Stimulated activated CD4-positive, alpha-beta T cell treated with anti-CD3 and anti-CD28 coated beads, Interleukin-15, amount 100 ng/mL, for 48 hours (primary cell): ENCODE data around the gene NFS1.
"Not testable (repeated sequence)": the region's sequence is repeated elsewhere in the genome, so short reads cannot be mapped to it uniquely, and the experiment has no call there.

Source experiments
- DNase-seq, 2 donors: peaks; one replicate each; pipeline ENCODE4 v3.0.0-alpha.2; 2020; ENCODE audit warnings: low read depth in 2 of 2

The NFS1 gene

DNA sequence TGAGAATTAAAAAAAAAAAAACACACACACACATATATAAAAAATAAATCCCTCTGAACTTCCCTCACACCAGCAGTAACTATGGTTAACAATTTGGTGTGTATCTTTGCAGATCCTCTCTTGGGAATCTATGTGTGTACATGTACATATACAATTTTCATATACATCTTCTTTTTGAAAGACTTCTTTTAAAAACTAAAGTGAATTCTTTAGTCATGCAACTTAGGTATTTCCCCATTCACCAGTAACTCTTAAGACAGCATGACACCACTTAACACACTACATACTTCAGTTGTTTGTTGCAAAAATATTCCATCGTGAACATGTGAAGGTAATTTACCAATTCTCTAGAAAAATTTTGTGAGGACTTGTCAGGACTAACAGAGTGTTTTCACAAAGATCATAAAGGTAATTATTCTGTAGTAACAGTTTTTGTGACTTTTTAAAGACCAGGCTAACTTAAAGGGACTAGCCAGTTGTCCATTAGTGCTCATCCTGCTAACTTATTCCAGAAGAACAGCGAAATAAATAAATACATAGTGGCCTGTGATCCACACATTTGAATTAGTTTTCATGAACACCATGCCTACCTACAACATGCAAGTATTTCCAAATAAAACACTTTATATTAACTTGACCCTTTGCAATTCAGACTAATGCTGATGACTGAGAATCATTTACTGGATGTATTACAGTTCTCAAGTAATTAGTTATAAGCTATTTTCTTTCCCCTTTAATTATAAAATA lies 30.9 kb upstream of the NFS1 start:
- DNase-seq: no peak

DNA sequence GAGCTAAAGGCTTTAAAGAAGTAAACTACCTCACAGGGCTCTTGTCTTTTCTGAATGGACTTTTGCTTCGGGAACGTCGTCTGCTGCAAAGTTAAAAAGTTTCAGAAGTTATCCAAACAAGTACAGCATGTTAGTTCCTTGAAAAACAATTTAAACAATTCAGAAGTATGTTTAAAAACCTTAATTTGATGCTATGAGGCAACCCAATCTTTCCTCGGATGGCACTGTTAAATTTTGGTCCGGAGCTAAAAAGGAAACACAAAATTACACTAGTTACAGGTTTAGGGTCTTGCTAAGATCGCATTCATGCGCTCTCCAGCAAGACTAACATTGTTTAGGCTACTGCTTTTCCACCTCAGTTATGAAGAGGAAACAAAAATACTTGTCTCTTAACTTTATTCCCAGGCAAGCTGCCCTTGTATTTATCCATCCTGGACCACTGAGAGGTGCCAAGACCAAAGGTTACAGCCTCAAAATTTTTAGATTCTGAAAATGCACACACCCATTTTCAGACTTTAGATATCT lies 30.2 kb upstream of the NFS1 start:
- no peak for DNase-seq

GRCh38 chr20:35726842-35727711 lies 27.9 kb upstream of the NFS1 start:
- DNase-seq: no peak

- DNase-seq: no peak
Observed at GRCh38 chr20:35724321-35725230, 25.4 kb upstream of the NFS1 start.

DNA sequence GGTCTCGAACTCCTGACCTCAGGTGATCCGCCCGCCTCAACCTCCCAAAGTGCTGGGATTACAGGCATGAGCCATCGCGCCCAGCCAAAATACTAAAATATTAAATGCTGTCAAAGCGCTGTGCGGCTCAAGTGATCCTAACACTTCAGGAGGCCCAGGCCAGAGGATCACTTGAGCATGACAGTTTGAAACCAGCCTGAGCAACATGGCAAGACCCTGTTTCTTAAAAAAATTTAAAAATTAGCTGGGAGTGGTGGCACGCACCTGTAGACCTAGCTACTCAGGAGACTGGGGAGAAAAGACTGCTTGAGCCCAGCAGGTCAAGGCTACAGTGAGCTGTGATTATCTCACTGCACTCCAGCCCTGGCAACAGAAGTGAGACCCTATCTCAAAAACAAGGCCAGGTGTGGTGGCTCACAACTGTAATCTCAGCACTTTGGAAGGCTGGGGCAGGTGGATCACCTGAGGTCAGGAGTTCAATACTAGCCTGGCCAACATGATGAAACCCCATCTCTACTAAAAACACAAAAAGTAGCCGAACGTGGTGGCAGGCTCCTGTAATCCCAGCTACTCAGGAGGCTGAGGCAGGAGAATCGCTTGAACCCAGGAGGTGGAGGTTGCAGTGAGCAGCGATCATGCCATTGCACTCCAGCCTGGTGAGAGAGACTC lies 24.6 kb upstream of the NFS1 start:
- DNase-seq: not testable (repeated sequence)

GRCh38 chr20:35723275-35723639 lies 24.1 kb upstream of the NFS1 start:
- not testable (repeated sequence) for DNase-seq

DNA sequence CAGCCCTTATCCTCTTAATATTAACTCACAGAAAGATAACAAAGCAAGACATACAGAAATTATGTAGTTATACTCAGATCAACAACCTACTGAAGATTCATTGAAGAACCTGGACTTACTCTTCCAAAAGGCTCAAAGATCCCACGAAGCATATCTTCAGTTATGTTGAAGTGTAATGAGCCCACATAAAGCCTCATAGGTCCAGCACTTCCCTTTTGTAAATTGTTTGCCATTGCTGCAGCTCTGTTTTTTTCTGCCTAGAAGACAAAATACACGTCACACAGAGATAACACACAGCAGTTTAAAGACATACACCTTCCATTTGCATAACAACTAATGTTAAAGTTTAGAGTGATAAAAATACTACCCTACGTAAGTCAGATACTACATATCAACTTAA lies 22.5 kb upstream of the NFS1 start:
- no peak for DNase-seq

DNA sequence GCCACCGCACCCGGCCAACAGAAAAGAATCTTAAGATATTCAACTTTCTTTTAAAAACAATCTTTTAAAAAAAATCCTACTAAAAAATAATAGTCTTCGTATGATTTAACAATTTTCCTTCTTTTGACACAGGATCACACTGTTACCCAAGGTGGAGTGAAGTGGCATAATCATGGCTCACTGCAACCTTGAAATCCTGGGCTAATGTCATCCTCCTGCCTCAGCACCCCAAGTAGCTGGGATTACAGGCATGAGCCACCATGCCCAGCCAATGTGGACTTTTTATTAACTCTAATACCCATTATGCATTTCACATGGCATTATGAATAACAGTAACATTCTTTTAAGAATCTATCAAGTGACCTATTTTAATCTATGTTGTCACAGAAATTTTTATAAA lies 22.1 kb upstream of the NFS1 start:
- no peak for DNase-seq

DNA sequence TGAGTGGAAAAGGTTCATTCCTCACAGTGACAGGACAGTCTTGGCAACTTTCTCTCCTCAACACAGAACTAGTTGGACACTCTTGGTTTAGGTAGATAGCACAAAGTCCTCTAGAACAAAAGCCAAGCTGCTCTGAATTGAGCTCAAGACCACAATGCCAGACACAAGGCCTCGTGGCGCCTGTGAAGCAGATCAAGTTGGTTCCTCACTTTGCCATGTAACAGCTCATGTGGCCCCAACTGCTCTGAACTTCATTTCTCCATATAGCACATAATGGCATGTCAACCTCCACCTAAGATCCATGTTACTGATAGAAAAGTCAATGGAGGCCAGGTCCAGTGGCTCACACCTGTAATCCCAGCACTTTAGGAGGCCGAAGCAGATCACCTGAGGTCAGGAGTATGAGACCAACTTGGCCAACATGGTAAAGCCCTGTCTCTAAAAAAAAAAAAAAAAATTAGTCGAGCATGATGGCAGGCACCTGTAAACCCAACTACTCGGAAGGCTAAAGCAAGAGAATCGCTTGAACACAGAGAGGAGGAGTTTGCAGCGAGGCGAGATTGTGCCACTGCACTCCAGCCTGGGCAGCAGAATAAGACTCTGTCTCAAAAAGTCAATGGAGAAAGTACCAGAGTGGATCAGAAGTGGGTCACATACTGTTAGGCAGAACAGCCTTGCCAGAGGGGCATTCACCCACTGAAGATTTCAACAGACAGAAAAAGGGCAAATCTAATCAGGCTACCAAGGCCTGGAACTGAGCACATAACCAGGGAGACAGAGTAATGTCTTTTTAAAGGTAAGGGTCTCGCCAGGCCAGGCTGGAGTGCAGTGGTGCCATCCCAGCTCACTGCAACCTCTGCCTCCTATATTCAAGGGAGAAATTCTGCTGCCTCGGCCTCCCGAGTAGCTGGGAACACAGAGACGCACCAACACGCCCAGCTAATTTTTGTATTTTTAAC lies 21.3 kb upstream of the NFS1 start:
- DNase-seq: no peak

GRCh38 chr20:35719717-35720116 lies 20.6 kb upstream of the NFS1 start:
- no peak for DNase-seq

- DNase-seq: no peak
Observed at GRCh38 chr20:35718972-35719635, 20.0 kb upstream of the NFS1 start.

GRCh38 chr20:35718321-35718720 lies 19.2 kb upstream of the NFS1 start:
- not testable (repeated sequence) for DNase-seq

DNA sequence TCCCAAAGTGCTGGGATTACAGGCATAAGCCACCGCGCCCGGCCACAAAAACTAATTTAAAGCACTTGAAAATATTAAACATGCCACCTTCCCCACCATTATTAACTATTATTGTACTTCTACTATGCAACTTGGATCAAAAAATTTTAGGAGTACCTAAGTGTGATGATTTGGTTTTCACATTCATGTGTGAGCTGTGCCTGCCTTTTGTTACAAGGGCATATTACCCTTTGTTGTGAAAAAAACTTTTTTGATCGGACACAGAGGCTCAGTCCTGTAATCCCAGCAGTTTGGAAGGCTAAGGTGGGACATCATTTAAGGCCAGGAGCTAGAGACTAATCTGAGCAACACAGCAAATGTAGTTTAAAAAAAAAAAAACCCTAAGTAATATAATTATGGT lies 17.2 kb upstream of the NFS1 start:
- no peak for DNase-seq

DNA sequence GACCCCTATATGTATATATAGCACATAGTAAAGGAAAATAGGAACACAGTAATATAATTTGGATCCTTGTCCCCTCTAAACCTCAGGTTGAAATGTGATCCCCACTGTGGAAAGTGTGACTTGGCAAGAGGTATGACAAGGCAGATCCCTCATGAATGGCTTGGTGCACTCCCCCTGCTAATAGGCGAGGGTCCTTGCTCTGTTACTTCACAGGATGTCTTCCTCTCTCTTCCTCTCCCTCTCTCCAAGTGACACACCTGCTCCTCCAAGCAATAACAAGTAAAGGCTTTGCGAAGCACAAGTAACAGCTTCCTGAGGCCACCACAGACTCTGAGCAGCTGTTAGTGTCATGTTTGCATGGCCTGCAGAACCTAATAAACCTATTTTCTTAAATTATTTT lies 16.5 kb upstream of the NFS1 start:
- DNase-seq: no peak

GRCh38 chr20:35714127-35714526 lies 15.0 kb upstream of the NFS1 start:
- DNase-seq: no peak

GRCh38 chr20:35713120-35713519 lies 14.0 kb upstream of the NFS1 start:
- DNase-seq: not testable (repeated sequence)

GRCh38 chr20:35711588-35712209 lies 12.5 kb upstream of the NFS1 start:
- DNase-seq: no peak

DNA sequence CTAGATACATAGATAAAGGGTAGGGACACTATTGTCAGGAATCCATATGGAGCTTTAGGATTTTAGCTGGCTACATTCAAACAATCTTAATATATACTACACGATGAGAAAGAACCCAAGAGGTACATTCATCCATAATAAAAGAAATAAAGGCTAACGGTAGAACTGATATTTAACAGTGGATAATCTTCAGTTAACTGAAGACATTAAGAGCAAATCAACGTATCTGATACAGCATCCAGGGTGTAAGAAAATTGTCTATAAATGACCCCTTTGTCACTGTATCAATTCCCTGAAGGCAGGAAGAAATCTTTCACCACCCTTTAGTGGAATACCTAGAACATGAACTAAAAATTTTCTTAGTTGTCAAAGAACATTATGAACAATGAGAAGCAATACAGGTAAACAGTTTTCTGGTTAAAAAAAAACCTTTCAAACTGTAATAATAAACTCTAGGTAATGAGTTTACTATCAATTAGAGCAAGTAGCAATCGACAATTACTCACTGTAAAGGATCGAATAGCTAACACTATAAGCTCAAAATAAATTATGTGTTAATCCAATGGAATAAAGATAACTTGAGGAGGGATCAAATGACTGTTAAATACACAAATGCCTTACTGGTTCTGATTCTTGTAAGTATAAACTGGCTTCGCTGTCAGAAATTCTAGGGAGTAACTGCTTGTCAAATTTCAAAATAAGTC lies 11.9 kb upstream of the NFS1 start:
- no peak for DNase-seq

GRCh38 chr20:35710039-35710438 lies 10.9 kb upstream of the NFS1 start:
- DNase-seq: no peak
